Uterus (tissue), 4 donors: Measurements from ENCODE around the gene NELFB. TPM values are rescaled to one million over a fixed set of nuclear protein-coding genes. Genes with fewer than 3 reads are reported as not detected.
A peak's percentile ranks its signal among the peaks of the same experiment; 100 is the strongest.

Experiments used
- DNase-seq, 2 donors: peaks; one replicate each; pipeline ENCODE4 v3.0.0-alpha.2; 2019 to 2020
- H3K27ac ChIP-seq, 2 donors: fragments of 200-600 bp; sonication (generic); 1 replicate in 1 of 2; 2 replicates in 1 of 2; pipeline ENCODE4 v1.5.1; 2016 to 2018
- H3K27me3 ChIP-seq, 2 donors: fragments of 200-600 bp; sonication (generic); one replicate each; pipeline ENCODE4 v1.5.1; 2018 to 2019; ENCODE audit warnings: control low read depth in 1 of 2
- H3K36me3 ChIP-seq, 2 donors: fragments of 200-600 bp; sonication (generic); one replicate each; pipeline ENCODE4 v1.5.1; 2019; ENCODE audit warnings: control low read depth in 1 of 2
- H3K4me1 ChIP-seq, 2 donors: fragments of 200-600 bp; sonication (generic); one replicate each; pipeline ENCODE4 v1.5.1; 2018 to 2019; ENCODE audit warnings: control low read depth in 1 of 2
- H3K4me3 ChIP-seq, 2 donors: fragments of 200-600 bp; sonication (generic); 1 replicate in 1 of 2; 2 replicates in 1 of 2; pipeline ENCODE4 v1.5.1; 2018 to 2019; ENCODE audit warnings: mild to moderate bottlenecking in 1 of 2
- H3K9me3 ChIP-seq, 2 donors: fragments of 200-600 bp; sonication (generic); one replicate each; pipeline ENCODE4 v1.5.1; 2019; ENCODE audit warnings: control low read depth in 1 of 2
- CTCF ChIP-seq, 4 experiments: fragments of 200-600 bp in 2 of 4; fragments of 450-650 bp in 2 of 4; sonication (generic) in 2 of 4; IDR thresholded peaks; one replicate each; pipeline ENCODE4 v1.5.1; 2016 to 2019; ENCODE audit warnings: antibody characterized with exemption in 4 of 4, mild to moderate bottlenecking in 2 of 4, moderate library complexity in 1 of 4
- POLR2A ChIP-seq, 2 donors: fragments of 450-650 bp; IDR thresholded peaks; one replicate each; pipeline ENCODE4 v1.6.1; 2016; ENCODE audit warnings: antibody characterized with exemption in 2 of 2, mild to moderate bottlenecking in 1 of 2, moderate library complexity in 1 of 2
- intact Hi-C: fragments of 100-400 bp; cut with DNase I; formaldehyde crosslinking; loops from one replicate; pipeline ENCODE4 v1.15.1; 2023; ENCODE audit warnings: low total_unique reads
- total RNA-seq, 4 donors: library from RNA; depleted of rRNA in 3 of 4; stranded (reverse); fragments of >200 nt in 3 of 4; gene quantifications; one replicate each; pipeline versions ENCODE4 v1.1.0 to v1.2.4, GENCODE V29; 2014 to 2023
- donor health status: DM: yes; HTN: yes; CAD: no.

NELFB gene
- total RNA-seq, 4 donors from 2014 or later = 17.1 to 46.5 (median 43.2) TPM

DNA sequence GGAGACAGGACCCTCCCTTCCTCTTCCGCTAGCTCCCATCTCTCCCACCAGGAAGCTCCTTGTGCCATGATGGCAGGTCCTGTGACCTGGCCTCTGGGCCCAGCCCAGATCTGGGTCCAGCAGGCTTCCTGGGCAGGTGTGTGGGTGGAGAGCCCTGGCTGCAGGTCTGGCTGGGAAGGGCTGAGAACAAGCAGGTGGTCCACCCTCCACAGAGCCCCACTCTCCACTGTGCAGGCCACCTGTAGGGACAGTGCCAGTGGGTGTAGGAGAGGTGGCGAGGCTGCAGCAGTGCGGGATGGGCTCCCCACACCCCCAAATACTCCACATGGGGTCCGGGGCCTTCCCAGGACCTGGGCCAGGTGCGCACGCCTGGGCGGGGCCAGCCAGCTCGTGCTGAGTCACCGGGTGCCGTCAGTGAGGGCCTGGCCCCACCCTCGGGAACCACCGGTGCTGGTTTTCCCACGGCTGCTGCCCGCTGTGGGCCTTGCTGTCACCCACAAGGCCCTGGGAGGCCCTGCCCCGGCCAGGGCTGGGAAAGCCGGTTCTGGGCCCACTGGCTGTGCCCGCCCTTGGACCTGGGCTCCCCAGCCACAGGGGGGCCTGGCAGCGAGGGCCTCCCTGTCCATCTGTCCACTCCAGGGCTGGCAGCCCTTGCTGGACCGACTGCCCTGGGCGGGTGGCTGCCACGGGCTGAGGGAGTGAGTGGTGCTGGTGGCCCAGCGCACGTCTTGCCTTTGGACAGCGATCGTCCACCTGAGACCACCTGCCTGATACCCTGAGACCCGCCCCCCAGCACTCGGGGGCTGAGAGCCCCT lies 56.3 kb downstream of the NELFB start:
- intact Hi-C loops = no loop called here

GRCh38 chr9:137311986-137312851 lies 57.1 kb downstream of the NELFB start:
- peak in 1 of 2 donors; percentile 14 for DNase-seq
- H3K27ac ChIP-seq = no peak overlapping the region
- no peaks in the 10 kb centered on the region for H3K36me3 ChIP-seq
- H3K27me3 ChIP-seq = peaks cover 0 to 9% of the 10 kb centered on the region in 2 donors
- no peaks in the 10 kb centered on the region for H3K9me3 ChIP-seq
- H3K4me3 ChIP-seq = no peak overlapping the region
- peaks cover 0 to 16% of the 10 kb centered on the region in 2 donors for H3K4me1 ChIP-seq
- TF ChIP-seq CTCF (IDR thresholded peaks at IDR 0.05) (no peak), POLR2A (IDR thresholded peaks at IDR 0.05) (no peak)
- intact Hi-C loops = no loop called here

More for the DNA sequence above, 56.3 kb downstream of the NELFB start:
- Histone ChIP-seq H3K36me3 (no peaks in the 10 kb centered on the region), H3K27me3 (peaks cover 0 to 3% of the 10 kb centered on the region in 2 donors), H3K4me3 (no peak overlapping the region), H3K9me3 (no peaks in the 10 kb centered on the region), H3K4me1 (peaks cover 0 to 23% of the 10 kb centered on the region in 2 donors), H3K27ac (no peak overlapping the region)
- TF ChIP-seq POLR2A (IDR thresholded peaks at IDR 0.05) (no peak), CTCF (IDR thresholded peaks at IDR 0.05) (no peak)
- DNase-seq = no peak

- DNase-seq = no peak
- intact Hi-C loops = no loop called here
- H3K36me3 ChIP-seq = no peaks in the 10 kb centered on the region
- H3K27ac ChIP-seq = no peak overlapping the region
- no peaks in the 10 kb centered on the region for H3K9me3 ChIP-seq
- peaks cover 0 to 9% of the 10 kb centered on the region in 2 donors for H3K27me3 ChIP-seq
- H3K4me1 ChIP-seq = peaks cover 0 to 12% of the 10 kb centered on the region in 2 donors
- H3K4me3 ChIP-seq = no peak overlapping the region
- no peak for TF ChIP-seq POLR2A (IDR thresholded peaks at IDR 0.05)
- TF ChIP-seq CTCF (IDR thresholded peaks at IDR 0.05) = no peak
Measured at GRCh38 chr9:137312852-137313325, 57.8 kb downstream of the NELFB start.

DNA sequence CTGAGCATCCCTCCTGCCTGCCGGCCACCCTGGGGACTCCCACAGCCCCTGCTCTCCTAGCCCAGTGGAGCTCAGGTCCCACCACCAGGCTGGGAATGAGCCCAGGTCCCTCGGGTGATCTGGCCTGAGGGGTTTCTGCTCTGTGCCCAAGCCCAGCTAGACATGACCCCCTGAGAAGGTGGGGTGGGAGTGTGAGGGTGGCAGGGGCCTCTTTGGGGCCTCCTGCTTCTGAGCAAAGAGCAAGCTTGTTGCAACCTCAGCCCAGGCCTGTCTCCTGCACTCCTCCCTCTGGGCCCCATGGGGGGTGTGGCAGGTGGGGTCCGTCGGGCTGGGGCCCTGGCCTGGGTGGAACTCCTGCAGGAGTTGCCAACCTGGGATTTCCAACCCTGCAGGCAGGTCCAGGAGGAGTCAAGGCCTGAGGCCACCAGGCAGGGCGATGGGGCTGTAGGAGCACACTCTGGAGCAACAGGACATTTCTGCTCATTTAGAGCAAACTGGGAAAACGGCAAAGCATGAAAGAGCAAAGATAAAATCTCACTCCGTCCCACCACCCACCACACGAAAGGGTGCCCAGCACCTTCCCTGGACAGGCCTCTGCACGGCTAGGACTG lies 58.3 kb downstream of the NELFB start:
- no peaks in the 10 kb centered on the region for H3K9me3 ChIP-seq
- H3K4me3 ChIP-seq = no peak overlapping the region
- no peak for DNase-seq
- intact Hi-C loops = no loop called here
- H3K27ac ChIP-seq = no peak overlapping the region
- peaks cover 0 to 12% of the 10 kb centered on the region in 2 donors for H3K4me1 ChIP-seq
- TF ChIP-seq POLR2A (IDR thresholded peaks at IDR 0.05) (no peak), CTCF (IDR thresholded peaks at IDR 0.05) (no peak)
- H3K36me3 ChIP-seq = no peaks in the 10 kb centered on the region
- H3K27me3 ChIP-seq = peaks cover 0 to 9% of the 10 kb centered on the region in 2 donors
